IPS DF 4.7 (cell line): ENCODE results near the gene CDK2AP2.
"Not testable (repeated sequence)": the region's sequence is repeated elsewhere in the genome, so short reads cannot be mapped to it uniquely, and the experiment has no call there.

ENCODE experiments used
- DNase-seq: peaks from one replicate; pipeline ENCODE4 v3.0.0-alpha.2; 2013; ENCODE audit warnings: low spot score; ENCODE audit errors: extremely low read depth

Gene CDK2AP2

GRCh38 chr11:67489885-67490726 is 17.9 kb downstream of the CDK2AP2 start:
- no peak for DNase-seq

GRCh38 chr11:67489203-67489884 is 18.6 kb downstream of the CDK2AP2 start:
- no peak for DNase-seq

GRCh38 chr11:67486481-67487195 is 21.3 kb downstream of the CDK2AP2 start:
- DNase-seq = no peak

- not testable (repeated sequence) for DNase-seq
Observed at GRCh38 chr11:67485873-67486361, 22.0 kb downstream of the CDK2AP2 start.

- no peak for DNase-seq
Observed at GRCh38 chr11:67484847-67485311, 23.1 kb downstream of the CDK2AP2 start.

GRCh38 chr11:67483831-67484665 is 23.9 kb downstream of the CDK2AP2 start:
- no peak for DNase-seq

GRCh38 chr11:67482827-67483798 is 24.8 kb downstream of the CDK2AP2 start, which contains the start of gene AIP:
TSS of gene AIP (plus strand) at chr11:67483026. CDS start at chr11:67483159, 133 bp downstream.
- peak; percentile 95 for DNase-seq

- no peak for DNase-seq
Observed at GRCh38 chr11:67482275-67482826, 25.6 kb downstream of the CDK2AP2 start.

GRCh38 chr11:67477344-67478050 is 30.5 kb downstream of the CDK2AP2 start:
- DNase-seq = not testable (repeated sequence)

GRCh38 chr11:67476692-67477091 is 31.3 kb downstream of the CDK2AP2 start:
- not testable (repeated sequence) for DNase-seq

- DNase-seq = no peak
Observed at GRCh38 chr11:67472882-67473281, 35.1 kb downstream of the CDK2AP2 start.

GRCh38 chr11:67470337-67471002 is 37.5 kb downstream of the CDK2AP2 start:
- DNase-seq = no peak

GRCh38 chr11:67469508-67469811 is 38.5 kb downstream of the CDK2AP2 start:
- DNase-seq = no peak

- DNase-seq = no peak
Observed at GRCh38 chr11:67468759-67469507, 39.0 kb downstream of the CDK2AP2 start, which contains the start of gene TMEM134. TSS of gene TMEM134 (minus strand) at chr11:67469251. CDS start at chr11:67469192, 59 bp downstream.

GRCh38 chr11:67468456-67468758 is 39.6 kb downstream of the CDK2AP2 start:
- DNase-seq = no peak

GRCh38 chr11:67468056-67468455 is 39.9 kb downstream of the CDK2AP2 start:
- DNase-seq = no peak

- DNase-seq = no peak
Observed at GRCh38 chr11:67466962-67467771, 40.8 kb downstream of the CDK2AP2 start.
